GM12878 (cell line): ENCODE results near the gene SHD. TPM values are rescaled to one million over a fixed set of nuclear protein-coding genes. Genes with fewer than 3 reads are reported as not detected.

Experiments
- ATF7 ChIP-seq: fragments of 450-650 bp; IDR thresholded peaks from 2 replicates; pipeline ENCODE4 v1.6.1; 2016; ENCODE audit warnings: low read depth, mild to moderate bottlenecking
- BACH1 ChIP-seq: fragments of 450-650 bp; IDR thresholded peaks from 2 replicates; pipeline ENCODE4 v1.6.1; 2017; ENCODE audit warnings: mild to moderate bottlenecking, borderline replicate concordance
- BHLHE40 ChIP-seq, 2 experiments: fragments of 450-650 bp in 1 of 2; IDR thresholded peaks; 2 replicates each; pipeline ENCODE4 v1.6.1; 2011 to 2017; ENCODE audit warnings: low read depth in 2 of 2, borderline replicate concordance in 1 of 2, improper control_type of control experiment in 1 of 2, low read length in 1 of 2, mild to moderate bottlenecking in 1 of 2
- ETV6 ChIP-seq, 2 experiments: fragments of 450-650 bp in 1 of 2; IDR thresholded peaks in 1 of 2; conservative IDR thresholded peaks in 1 of 2; 2 replicates each; pipeline ENCODE4 v1.6.1; 2014; ENCODE audit warnings: antibody characterized with exemption in 1 of 2, borderline replicate concordance in 1 of 2, low read depth in 1 of 2, mild to moderate bottlenecking in 1 of 2, moderate library complexity in 1 of 2
- EZH2 ChIP-seq: IDR thresholded peaks from 2 replicates; pipeline ENCODE4 v1.6.1; 2012; ENCODE audit warnings: low read depth, mild to moderate bottlenecking, control low read depth, inconsistent platforms, low read length, borderline replicate concordance; ENCODE audit not compliant: control insufficient read depth
- HDAC2 ChIP-seq: fragments of 200-600 bp; sonication (generic); IDR thresholded peaks from 2 replicates; pipeline ENCODE4 v1.6.1; 2017
- HSF1 ChIP-seq: fragments of 150-350 bp; IDR thresholded peaks from 2 replicates; pipeline ENCODE4 v1.6.1; 2014; ENCODE audit warnings: mild to moderate bottlenecking, low read depth, low read length
- IRF4 ChIP-seq: IDR thresholded peaks from 2 replicates; pipeline ENCODE4 v1.6.1; 2011; ENCODE audit warnings: low read depth, low read length
- JUNB ChIP-seq: IDR thresholded peaks from 2 replicates; pipeline ENCODE4 v1.6.1; 2016; ENCODE audit warnings: antibody characterized with exemption, mild to moderate bottlenecking
- LARP7 ChIP-seq: fragments of 450-650 bp; IDR thresholded peaks from 2 replicates; pipeline ENCODE4 v1.6.1; 2017; ENCODE audit warnings: mild to moderate bottlenecking
- NBN ChIP-seq: fragments of 450-650 bp; IDR thresholded peaks from 2 replicates; pipeline ENCODE4 v1.6.1; 2016
- NFIC ChIP-seq: IDR thresholded peaks from 2 replicates; pipeline ENCODE4 v1.6.1; 2012; ENCODE audit warnings: low read depth, mild to moderate bottlenecking, inconsistent platforms, low read length, moderate library complexity
- NR2C1 ChIP-seq: fragments of 450-650 bp; IDR thresholded peaks from 2 replicates; pipeline ENCODE4 v1.6.1; 2017; ENCODE audit warnings: antibody characterized with exemption, mild to moderate bottlenecking, moderate library complexity
- NR2F1 ChIP-seq: fragments of 450-650 bp; conservative IDR thresholded peaks from 2 replicates; pipeline ENCODE4 v1.6.1; 2017; ENCODE audit warnings: mild to moderate bottlenecking
- PAX5 ChIP-seq: IDR thresholded peaks from 2 replicates; pipeline ENCODE4 v1.6.1; 2011; ENCODE audit warnings: low read depth, low read length, borderline replicate concordance
- POLR2AphosphoS2 ChIP-seq: IDR thresholded peaks from 2 replicates; pipeline ENCODE4 v1.6.1; 2011; ENCODE audit warnings: low read depth, mild to moderate bottlenecking, low read length, improper control_type of control experiment, moderate library complexity
- RFX5 ChIP-seq: IDR thresholded peaks from 2 replicates; pipeline ENCODE4 v1.6.1; 2011; ENCODE audit warnings: low read depth, low read length, improper control_type of control experiment
- SIN3A ChIP-seq: IDR thresholded peaks from 2 replicates; pipeline ENCODE4 v1.6.1; 2012; ENCODE audit warnings: low read depth, low read length, improper control_type of control experiment
- SMARCA5 ChIP-seq: fragments of 450-650 bp; IDR thresholded peaks from 2 replicates; pipeline ENCODE4 v1.6.1; 2017; ENCODE audit warnings: mild to moderate bottlenecking
- SMC3 ChIP-seq: IDR thresholded peaks from 2 replicates; pipeline ENCODE4 v1.6.1; 2011; ENCODE audit warnings: low read length, improper control_type of control experiment, borderline replicate concordance
- SPI1 ChIP-seq: IDR thresholded peaks from 2 replicates; pipeline ENCODE4 v1.6.1; 2011; ENCODE audit warnings: low read depth, mild to moderate bottlenecking, low read length, moderate library complexity, borderline replicate concordance; ENCODE audit not compliant: insufficient read depth
- STAT1 ChIP-seq: fragments of 450-650 bp; conservative IDR thresholded peaks from 2 replicates; pipeline ENCODE4 v1.6.1; 2014; ENCODE audit warnings: antibody characterized with exemption, mild to moderate bottlenecking
- TAF1 ChIP-seq: IDR thresholded peaks from 2 replicates; pipeline ENCODE4 v1.6.1; 2011; ENCODE audit warnings: mild to moderate bottlenecking, low read depth, low read length, borderline replicate concordance
- WRNIP1 ChIP-seq: IDR thresholded peaks from 2 replicates; pipeline ENCODE4 v1.6.1; 2011; ENCODE audit warnings: low read depth, low read length, improper control_type of control experiment, borderline replicate concordance
- ZBTB40 ChIP-seq: fragments of 450-650 bp; IDR thresholded peaks from 2 replicates; pipeline ENCODE4 v1.6.1; 2016; ENCODE audit warnings: mild to moderate bottlenecking, moderate library complexity, borderline replicate concordance
- ZNF207 ChIP-seq: fragments of 450-650 bp; IDR thresholded peaks from 2 replicates; pipeline ENCODE4 v1.6.1; 2014; ENCODE audit warnings: antibody characterized with exemption, mild to moderate bottlenecking, borderline replicate concordance
- ZNF217 ChIP-seq: fragments of 450-650 bp; IDR thresholded peaks from 2 replicates; pipeline ENCODE4 v1.6.1; 2017; ENCODE audit warnings: antibody characterized with exemption, mild to moderate bottlenecking
- ZSCAN29 ChIP-seq: fragments of 450-650 bp; IDR thresholded peaks from 2 replicates; pipeline ENCODE4 v1.6.1; 2017; ENCODE audit warnings: mild to moderate bottlenecking, moderate library complexity
- polyA plus RNA-seq, 11 experiments: library from polyadenylated mRNA; depleted of rRNA in 4 of 11; unstranded in 6 of 11; stranded (reverse) in 5 of 11; fragments of >200 nt; fragmentation: Nextera tagmentation in 4 of 11; fragmentation: Illumina TruSeq in 1 of 11; extraction: Ambion mirVana in 4 of 11; extraction: Trizol in 1 of 11; gene quantifications; 1 replicate in 1 of 11; 2 replicates in 10 of 11; pipeline versions ENCODE4 v1.2.1 to v1.2.3, GENCODE V29; 2011 to 2016; ENCODE audit warnings: inconsistent platforms in 2 of 11, missing spikeins in 2 of 11, low read depth in 1 of 11
- total RNA-seq, 4 experiments: library from RNA; depleted of rRNA in 3 of 4; stranded (reverse); fragments of >200 nt in 3 of 4; fragmentation: Illumina TruSeq in 1 of 4; extraction: Trizol in 1 of 4; gene quantifications; 2 replicates each; pipeline versions ENCODE4 v1.2.1 to v1.2.3, GENCODE V29; 2013 to 2021

Gene SHD
- total and polyA plus RNA-seq, 10 of the 15 experiments (the other 5 are each of a cell fraction or from before 2014, with no cell fraction given): 0.09 TPM; not detected in 9

GRCh38 chr19:4267101-4267900, 11.8 kb upstream of the SHD start (continued):
- TF ChIP-seq BHLHE40 (IDR thresholded peaks at IDR 0.05; ENCODE audit: borderline replicate concordance in 1 of 2, low read depth in 2 of 2, low read length in 1 of 2): 0 out of 4 replicates have a peak, but pooled peaks of 1 of the 2 experiments have one; percentile 6
- TF ChIP-seq SMC3: peak; percentile 41; the same call in 1 of the 2 replicates
- no peak for TF ChIP-seq ZNF217
- TF ChIP-seq ZBTB40: no peak
- TF ChIP-seq NBN: 0 out of 2 replicates have a peak, but pooled peaks have one; percentile 13
- TF ChIP-seq STAT1: no peak
- no peak for TF ChIP-seq POLR2AphosphoS2
- no peak for TF ChIP-seq HSF1
- no peak for TF ChIP-seq PAX5
- no peak for TF ChIP-seq IRF4
- no peak for TF ChIP-seq ATF7
- no peak for TF ChIP-seq SIN3A
- peak; percentile 41; the same call in 1 of the 2 replicates for TF ChIP-seq NR2F1
- no peak for TF ChIP-seq RFX5
- no peak for TF ChIP-seq WRNIP1
- no peak for TF ChIP-seq LARP7
- TF ChIP-seq NR2C1: no peak
- TF ChIP-seq TAF1: no peak
- TF ChIP-seq EZH2: no peak
- no peak; the same call in 1 of the 2 replicates for TF ChIP-seq BACH1
- TF ChIP-seq ETV6 (conservative IDR thresholded peaks at IDR 0.05 in 1 of 2, IDR thresholded peaks at IDR 0.05 in 1 of 2; ENCODE audit: borderline replicate concordance in 1 of 2, low read depth in 1 of 2): no peak
- TF ChIP-seq SMARCA5: peak; percentile 91
- TF ChIP-seq NFIC: no peak
- TF ChIP-seq HDAC2: no peak
- TF ChIP-seq ZNF207: no peak
- no peak for TF ChIP-seq SPI1
- no peak for TF ChIP-seq JUNB
- no peak for TF ChIP-seq ZSCAN29
